PC-3 (cell line): Measurements from ENCODE around the gene TET2. TPM values are rescaled to one million over a fixed set of nuclear protein-coding genes. Genes with fewer than 3 reads are reported as not detected.

Source experiments
- ATAC-seq: fragments of 200-7000 bp; cut with Tn5 transposase; 2 replicates; pipeline ENCODE4 v1.9.1; 2020; ENCODE audit warnings: mild to moderate bottlenecking, moderate library complexity
- BruUV-seq: library from RNA; stranded (reverse); fragments of 400-500 nt; replicated peaks from 2 replicates; lab custom pipeline; 2021; lab: Mats Ljungman, UMichigan
- CTCF ChIA-PET: fragments of 300-600 bp; sonication (Branson Sonifier 250); formaldehyde crosslinking; loops from one replicate; lab custom pipeline; 2022; ENCODE audit warnings: antibody characterized with exemption; lab: Charles Lee
- POLR2A ChIA-PET: fragments of 300-600 bp; sonication (Branson Sonifier 250); formaldehyde crosslinking; loops from one replicate; lab custom pipeline; 2022; ENCODE audit warnings: antibody characterized with exemption; ENCODE audit not compliant: unreplicated experiment; lab: Charles Lee
- DNase-seq: peaks from one replicate; pipeline ENCODE4 v3.0.0-alpha.2; 2015
- H2AFZ ChIP-seq: fragments of 300-600 bp; sonication (generic); 2 replicates; pipeline ENCODE4 v1.6.0; 2016; ENCODE audit warnings: antibody characterized with exemption, low read length
- H3F3A ChIP-seq: fragments of 300-600 bp; sonication (generic); one replicate; pipeline ENCODE4 v1.6.0; 2017; ENCODE audit warnings: antibody characterized with exemption, low read length, control low read depth, mild to moderate bottlenecking; ENCODE audit not compliant: unreplicated experiment
- H3K27ac ChIP-seq: fragments of 300-600 bp; sonication (generic); 2 replicates; pipeline ENCODE4 v1.5.1; 2016; ENCODE audit warnings: mild to moderate bottlenecking, low read length
- H3K27me3 ChIP-seq: fragments of 300-600 bp; sonication (generic); 2 replicates; pipeline ENCODE4 v1.6.1; 2016; ENCODE audit warnings: low read length, mixed read lengths
- H3K36me3 ChIP-seq: fragments of 300-600 bp; sonication (generic); 2 replicates; pipeline ENCODE4 v1.6.1; 2016; ENCODE audit warnings: low read depth, mixed run types, low read length, mixed read lengths
- H3K4me1 ChIP-seq: fragments of 300-600 bp; sonication (generic); 2 replicates; pipeline ENCODE4 v1.5.1; 2016; ENCODE audit warnings: low read length; ENCODE audit not compliant: insufficient read depth
- H3K4me2 ChIP-seq: fragments of 300-600 bp; sonication (generic); 2 replicates; pipeline ENCODE4 v1.6.0; 2016; ENCODE audit warnings: low read length
- H3K4me3 ChIP-seq: fragments of 300-600 bp; sonication (generic); 2 replicates; pipeline ENCODE4 v1.5.1; 2016; ENCODE audit warnings: mild to moderate bottlenecking, low read length, mixed read lengths
- H3K79me2 ChIP-seq: fragments of 300-600 bp; sonication (generic); 2 replicates; pipeline ENCODE4 v1.6.1; 2017; ENCODE audit warnings: low read length, mixed read lengths
- H3K9ac ChIP-seq: fragments of 300-600 bp; sonication (generic); 2 replicates; pipeline ENCODE4 v1.6.0; 2016; ENCODE audit warnings: mild to moderate bottlenecking, low read length
- H3K9me2 ChIP-seq: fragments of 300-600 bp; sonication (generic); replicated peaks from 2 replicates; pipeline ENCODE4 v1.6.1; 2016; ENCODE audit warnings: mixed run types, low read length, mixed read lengths
- H3K9me3 ChIP-seq: fragments of 300-600 bp; sonication (generic); 2 replicates; pipeline ENCODE4 v1.6.1; 2016; ENCODE audit warnings: low read length, mixed read lengths
- H4K20me1 ChIP-seq: fragments of 300-600 bp; sonication (generic); 2 replicates; pipeline ENCODE4 v1.6.1; 2016; ENCODE audit warnings: low read length, mixed read lengths
- EZH2 ChIP-seq: fragments of 300-600 bp; sonication (generic); IDR thresholded peaks from one replicate; pipeline ENCODE4 v1.6.1; 2017; ENCODE audit warnings: antibody characterized with exemption, mild to moderate bottlenecking, low read length; ENCODE audit not compliant: unreplicated experiment
- EZH2phosphoT487 ChIP-seq: fragments of 300-600 bp; sonication (generic); IDR thresholded peaks from 2 replicates; pipeline ENCODE4 v1.6.1; 2018; ENCODE audit warnings: mild to moderate bottlenecking, antibody characterized with exemption, low read length, borderline replicate concordance
- intact Hi-C: fragments of 100-400 bp; cut with micrococcal nuclease; formaldehyde crosslinking; loops from 2 replicates; pipeline ENCODE4 v1.9.0; 2023
- total RNA-seq: library from RNA; depleted of rRNA; stranded (reverse); fragments of >200 nt; gene quantifications from 2 replicates; pipeline ENCODE4 v1.2.3, GENCODE V29; 2014
- TF ChIP-seq, protein P1 (sequence below): fragments of 300-600 bp; sonication (generic); conservative IDR thresholded peaks from 2 replicates; pipeline ENCODE4 v1.5.1; 2017; ENCODE audit warnings: antibody characterized with exemption, low read depth, mild to moderate bottlenecking, low read length

The TET2 gene
- total RNA-seq, 1 experiment from 2014 or later = 5.6 TPM

DNA sequence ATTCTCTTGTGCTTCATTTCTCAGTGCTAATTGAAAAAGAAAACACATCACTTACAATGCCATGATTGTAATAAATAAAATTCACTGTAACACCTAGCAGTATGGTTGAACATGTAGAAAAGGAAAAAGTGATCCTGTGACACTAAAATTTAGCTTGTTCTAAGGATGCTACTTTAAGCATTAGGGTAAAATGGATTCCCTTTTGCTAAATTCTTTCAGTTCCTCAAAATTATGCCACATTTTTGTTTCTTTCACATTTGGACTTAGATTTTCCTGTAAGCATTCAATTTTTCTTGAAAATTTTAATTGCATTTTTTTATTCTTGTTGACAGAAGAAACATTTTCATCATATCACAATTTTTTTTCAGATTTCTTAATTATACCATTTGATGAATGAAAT lies 19.4 kb downstream of the TET2 start:
- Histone ChIP-seq H3K79me2 (0 out of 2 replicates have a peak, but pooled peaks cover 9% of the 10 kb centered on the region), H3K27me3 (no peaks in the 10 kb centered on the region), H3K9me3 (no peaks in the 10 kb centered on the region), H3K9me2 (no peaks in the 10 kb centered on the region), H3K4me2 (no peak overlapping the region), H3K9ac (no peak overlapping the region), H4K20me1 (no peaks in the 10 kb centered on the region), H3K4me1 (no peaks in the 10 kb centered on the region), H3K4me3 (no peak overlapping the region), H3K27ac (no peak overlapping the region), H2AFZ (no peak overlapping the region), H3K36me3 (no peaks in the 10 kb centered on the region), H3F3A (no peaks in the 10 kb centered on the region)
- no peak for TF ChIP-seq EZH2phosphoT487
- intact Hi-C loops = no loop called here
- no TSS peak for BruUV-seq
- CTCF ChIA-PET = no interaction called here
- DNase-seq = no peak
- no peak for ATAC-seq
- POLR2A ChIA-PET = no interaction called here

DNA sequence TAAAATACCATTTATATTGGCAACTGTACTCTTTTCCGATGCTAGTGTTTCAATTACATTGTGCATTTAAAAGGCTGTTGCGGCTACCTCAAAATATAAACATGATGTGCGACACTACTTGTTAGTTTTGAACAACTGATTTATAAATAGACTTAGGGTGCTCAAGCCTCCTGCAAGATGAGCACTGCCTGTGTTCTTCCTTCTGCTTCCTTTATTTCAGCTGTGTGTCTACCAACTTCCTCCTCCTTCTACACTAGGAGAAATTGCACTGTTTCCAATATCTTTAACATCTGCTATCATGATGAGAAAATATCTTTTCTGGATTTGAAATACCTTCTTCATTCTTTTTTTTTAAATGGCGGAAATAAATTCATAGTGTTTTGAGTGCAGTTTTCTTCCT lies 24.0 kb downstream of the TET2 start:
- Histone ChIP-seq H3K4me1 (no peaks in the 10 kb centered on the region), H2AFZ (no peak overlapping the region), H3K9me2 (no peaks in the 10 kb centered on the region), H3K9ac (no peak overlapping the region), H3K4me2 (no peak overlapping the region), H4K20me1 (no peaks in the 10 kb centered on the region), H3K9me3 (no peaks in the 10 kb centered on the region), H3K4me3 (no peak overlapping the region), H3K27ac (no peak overlapping the region), H3F3A (no peaks in the 10 kb centered on the region), H3K36me3 (no peaks in the 10 kb centered on the region), H3K27me3 (no peaks in the 10 kb centered on the region), H3K79me2 (peaks cover 14% of the 10 kb centered on the region; the same call in 1 of the 2 replicates)
- no peak for TF ChIP-seq EZH2phosphoT487
- TF ChIP-seq, protein P1, sequence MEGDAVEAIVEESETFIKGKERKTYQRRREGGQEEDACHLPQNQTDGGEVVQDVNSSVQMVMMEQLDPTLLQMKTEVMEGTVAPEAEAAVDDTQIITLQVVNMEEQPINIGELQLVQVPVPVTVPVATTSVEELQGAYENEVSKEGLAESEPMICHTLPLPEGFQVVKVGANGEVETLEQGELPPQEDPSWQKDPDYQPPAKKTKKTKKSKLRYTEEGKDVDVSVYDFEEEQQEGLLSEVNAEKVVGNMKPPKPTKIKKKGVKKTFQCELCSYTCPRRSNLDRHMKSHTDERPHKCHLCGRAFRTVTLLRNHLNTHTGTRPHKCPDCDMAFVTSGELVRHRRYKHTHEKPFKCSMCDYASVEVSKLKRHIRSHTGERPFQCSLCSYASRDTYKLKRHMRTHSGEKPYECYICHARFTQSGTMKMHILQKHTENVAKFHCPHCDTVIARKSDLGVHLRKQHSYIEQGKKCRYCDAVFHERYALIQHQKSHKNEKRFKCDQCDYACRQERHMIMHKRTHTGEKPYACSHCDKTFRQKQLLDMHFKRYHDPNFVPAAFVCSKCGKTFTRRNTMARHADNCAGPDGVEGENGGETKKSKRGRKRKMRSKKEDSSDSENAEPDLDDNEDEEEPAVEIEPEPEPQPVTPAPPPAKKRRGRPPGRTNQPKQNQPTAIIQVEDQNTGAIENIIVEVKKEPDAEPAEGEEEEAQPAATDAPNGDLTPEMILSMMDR = no peak
- TF ChIP-seq EZH2 = no peak
- no peak for ATAC-seq
- POLR2A ChIA-PET = no interaction called here
- CTCF ChIA-PET = no interaction called here
- intact Hi-C loops = no loop called here
- DNase-seq = no peak
- no TSS peak for BruUV-seq

DNA sequence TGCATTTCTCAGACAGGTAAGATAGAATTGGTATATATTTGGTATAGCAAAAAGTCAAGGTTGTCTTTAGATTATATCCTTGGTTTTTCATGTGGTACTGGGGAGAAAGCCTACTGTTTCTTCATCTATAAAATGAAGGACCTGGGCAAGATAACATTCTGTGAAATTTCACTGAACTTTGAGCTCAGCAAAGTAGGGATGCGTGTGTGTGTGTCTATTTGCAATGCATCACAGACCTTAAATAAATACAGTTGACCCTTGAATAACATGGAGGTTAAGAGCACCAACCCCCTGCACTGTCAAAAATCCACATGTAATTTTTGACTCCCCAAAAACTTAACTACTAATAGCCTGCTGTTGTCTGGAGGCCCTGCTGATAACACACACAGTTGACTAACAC lies 25.2 kb downstream of the TET2 start:
- Histone ChIP-seq H3K9ac (no peak overlapping the region), H3K9me3 (no peaks in the 10 kb centered on the region), H4K20me1 (no peaks in the 10 kb centered on the region), H3K4me3 (no peak overlapping the region), H3K27ac (no peak overlapping the region), H3F3A (no peaks in the 10 kb centered on the region), H3K27me3 (no peaks in the 10 kb centered on the region), H3K9me2 (no peaks in the 10 kb centered on the region), H3K4me1 (no peaks in the 10 kb centered on the region), H2AFZ (no peak overlapping the region), H3K4me2 (no peak overlapping the region), H3K79me2 (peaks cover 14% of the 10 kb centered on the region; the same call in 1 of the 2 replicates), H3K36me3 (no peaks in the 10 kb centered on the region)
- DNase-seq = no peak
- intact Hi-C loops = no loop called here
- no peak for TF ChIP-seq EZH2phosphoT487
- TF ChIP-seq, protein P1 = no peak
- TF ChIP-seq EZH2 = no peak
- ATAC-seq = no peak
- POLR2A ChIA-PET = no interaction called here
- no TSS peak for BruUV-seq
- CTCF ChIA-PET = no interaction called here
